Measurements from ENCODE around the gene SYNE4. TPM values are rescaled to one million over a fixed set of nuclear protein-coding genes. Genes with fewer than 3 reads are reported as not detected.

The SYNE4 gene
- total RNA-seq, 1 donor = not detected

Small RNA genes within 50 kb of the gene (small RNA-seq; reads per million reads assigned to genes)
- gene AF038458.1 = not detected

Other genes with a start within 250 kb of the SYNE4 start
- 1.7 and 2.3 TPM in 2 replicates for gene ARHGAP33, start 233.2 kb downstream of the SYNE4 start, total RNA-seq
- not detected in 2 replicates for gene PRODH2, start 196.0 kb downstream of the SYNE4 start, total RNA-seq
- not detected in 2 replicates for gene NPHS1, start 156.3 kb downstream of the SYNE4 start, total RNA-seq
- under 0.01 TPM in 1 of 2 replicates, not detected in the other for gene KIRREL2, start 151.9 kb downstream of the SYNE4 start, total RNA-seq
- gene APLP1, start 140.2 kb downstream of the SYNE4 start, total RNA-seq = 3.5 and 4.2 TPM in 2 replicates
- gene NFKBID, start 108.3 kb downstream of the SYNE4 start, total RNA-seq = 3.0 and 3.5 TPM in 2 replicates
- 0.43 and 0.64 TPM in 2 replicates for gene HCST, start 106.3 kb downstream of the SYNE4 start, total RNA-seq
- not detected in 2 replicates for gene TYROBP, start 100.5 kb downstream of the SYNE4 start, total RNA-seq
- 3.5 and 6.8 TPM in 2 replicates for gene LRFN3, start 72.4 kb downstream of the SYNE4 start, total RNA-seq
- gene SDHAF1, start 13.6 kb downstream of the SYNE4 start, total RNA-seq = 12.5 and 15.5 TPM in 2 replicates
- 14.2 and 16.8 TPM in 2 replicates for gene ALKBH6, start 5.4 kb upstream of the SYNE4 start, total RNA-seq
- gene CLIP3, start 24.1 kb upstream of the SYNE4 start, total RNA-seq = 16.4 and 17.3 TPM in 2 replicates
- 2.9 and 4.3 TPM in 2 replicates for gene THAP8, start 45.5 kb upstream of the SYNE4 start, total RNA-seq
- gene WDR62, start 46.1 kb upstream of the SYNE4 start, total RNA-seq = 5.5 and 7.8 TPM in 2 replicates
- gene OVOL3, start 102.3 kb upstream of the SYNE4 start, total RNA-seq = not detected in 2 replicates
- gene POLR2I, start 106.1 kb upstream of the SYNE4 start, total RNA-seq = 26.8 and 44.5 TPM in 2 replicates
- 144 and 165 TPM in 2 replicates for gene TBCB, start 106.7 kb upstream of the SYNE4 start, total RNA-seq
- gene CAPNS1, start 131.3 kb upstream of the SYNE4 start, total RNA-seq = 258 and 346 TPM in 2 replicates
- gene COX7A1, start 143.6 kb upstream of the SYNE4 start, total RNA-seq = 13.9 and 18.6 TPM in 2 replicates
- 1.6 and 4.3 TPM in 2 replicates for gene ZNF565, start 205.9 kb upstream of the SYNE4 start, total RNA-seq
- gene ZNF146, start 206.3 kb upstream of the SYNE4 start, total RNA-seq = 59.6 and 85.1 TPM in 2 replicates

Measured in fibroblast of villous mesenchyme (primary cell).